CD4-positive, alpha-beta T cell treated with Interleukin-6 at 100 ng/mL for 8 hours (primary cell): ENCODE results near the gene SLC35A1.
A peak's percentile ranks its signal among the peaks of the same experiment; 100 is the strongest.
"Not testable (repeated sequence)": the region's sequence is repeated elsewhere in the genome, so short reads cannot be mapped to it uniquely, and the experiment has no call there.

Source experiments
- DNase-seq: peaks from one replicate; pipeline ENCODE4 v3.0.0-alpha.2; 2020; ENCODE audit warnings: mixed read lengths, low spot score

The SLC35A1 gene

GRCh38 chr6:87472525-87473418 lies at the start of gene SLC35A1:
TSS of gene SLC35A1 (plus strand) at chr6:87472974. CDS start at chr6:87473004, 30 bp downstream.
- DNase-seq: peak; percentile 77

- no peak for DNase-seq
These were observed 46.0 kb upstream of the SLC35A1 start for GRCh38 chr6:87426789-87427188.

- DNase-seq: no peak
These were observed 42.3 kb upstream of the SLC35A1 start for GRCh38 chr6:87430499-87430898.

GRCh38 chr6:87431263-87431662 lies 41.5 kb upstream of the SLC35A1 start:
- DNase-seq: no peak

GRCh38 chr6:87436435-87436834 lies 36.3 kb upstream of the SLC35A1 start:
- peak; percentile 21 for DNase-seq

- DNase-seq: no peak
These were observed 31.1 kb upstream of the SLC35A1 start for GRCh38 chr6:87441711-87442110.

- DNase-seq: no peak
These were observed 28.4 kb upstream of the SLC35A1 start for GRCh38 chr6:87444362-87444761.

- DNase-seq: no peak
These were observed 7.7 kb upstream of the SLC35A1 start for GRCh38 chr6:87465051-87465450.

- DNase-seq: no peak
These were observed 687 bp downstream of the SLC35A1 start for GRCh38 chr6:87473419-87473903.

- DNase-seq: no peak
These were observed 9.2 kb downstream of the SLC35A1 start for GRCh38 chr6:87481931-87482330.

GRCh38 chr6:87482366-87482765 lies 9.6 kb downstream of the SLC35A1 start:
- no peak for DNase-seq

- DNase-seq: no peak
These were observed 11.2 kb downstream of the SLC35A1 start for GRCh38 chr6:87483929-87484328.

- DNase-seq: no peak
These were observed 11.7 kb downstream of the SLC35A1 start for GRCh38 chr6:87484491-87484890.

GRCh38 chr6:87487555-87487954 lies 14.8 kb downstream of the SLC35A1 start:
- no peak for DNase-seq

GRCh38 chr6:87489326-87489725 lies 16.6 kb downstream of the SLC35A1 start:
- DNase-seq: not testable (repeated sequence)

- no peak for DNase-seq
These were observed 22.1 kb downstream of the SLC35A1 start for GRCh38 chr6:87494761-87495422.

GRCh38 chr6:87498048-87498447 lies 25.3 kb downstream of the SLC35A1 start:
- no peak for DNase-seq

GRCh38 chr6:87501809-87502572 lies 29.2 kb downstream of the SLC35A1 start:
- DNase-seq: no peak

GRCh38 chr6:87504441-87504840 lies 31.7 kb downstream of the SLC35A1 start:
- no peak for DNase-seq

- DNase-seq: no peak
These were observed 42.1 kb downstream of the SLC35A1 start for GRCh38 chr6:87514831-87515230.

- DNase-seq: no peak
These were observed 45.7 kb downstream of the SLC35A1 start for GRCh38 chr6:87518453-87518852.

- no peak for DNase-seq
These were observed 49.9 kb downstream of the SLC35A1 start for GRCh38 chr6:87522686-87523085.
